ENCODE measurements around the gene TFDP1.

Gene TFDP1

GRCh38 chr13:113670541-113670940 is 86.0 kb downstream of the TFDP1 start:
- H3K36me3 ChIP-seq (ENCODE audit: insufficient read depth) = no peaks in the 10 kb centered on the region
- no peak overlapping the region for H3K27ac ChIP-seq

GRCh38 chr13:113671066-113672001 is 86.8 kb downstream of the TFDP1 start:
- H3K4me3 ChIP-seq (IDR thresholded peaks at IDR 0.05; ENCODE audit: insufficient read depth, low read depth, low read length) = no peak overlapping the region
- no peak overlapping the region for H3K4me2 ChIP-seq
- no peaks in the 10 kb centered on the region for H3K36me3 ChIP-seq (ENCODE audit: insufficient read depth)
- no peaks in the 10 kb centered on the region for H3K79me2 ChIP-seq (ENCODE audit: insufficient read depth, low read depth)
- H3K27me3 ChIP-seq (ENCODE audit: insufficient read depth, low read depth) = no peaks in the 10 kb centered on the region
- H3K27ac ChIP-seq = no peak overlapping the region
- H3K4me1 ChIP-seq (ENCODE audit: low read depth, poor library complexity, severe bottlenecking) = no peaks in the 10 kb centered on the region
- TF ChIP-seq CTCF (conservative IDR thresholded peaks at IDR 0.05; ENCODE audit: low read depth, low read length) = no peak
- no peak overlapping the region for H2AFZ ChIP-seq (ENCODE audit: low read depth)
- no peaks in the 10 kb centered on the region for H4K20me1 ChIP-seq (ENCODE audit: insufficient read depth)
- no peak overlapping the region for H3K9ac ChIP-seq

More at GRCh38 chr13:113670541-113670940, 86.0 kb downstream of the TFDP1 start:
- Histone ChIP-seq H3K79me2 (ENCODE audit: insufficient read depth, low read depth) (no peaks in the 10 kb centered on the region), H4K20me1 (ENCODE audit: insufficient read depth) (no peaks in the 10 kb centered on the region), H3K9ac (no peak overlapping the region), H3K4me3 (IDR thresholded peaks at IDR 0.05; ENCODE audit: insufficient read depth, low read depth, low read length) (no peak overlapping the region), H3K4me2 (no peak overlapping the region), H2AFZ (ENCODE audit: low read depth) (no peak overlapping the region), H3K27me3 (ENCODE audit: insufficient read depth, low read depth) (no peaks in the 10 kb centered on the region), H3K4me1 (ENCODE audit: low read depth, poor library complexity, severe bottlenecking) (no peaks in the 10 kb centered on the region)
- TF ChIP-seq CTCF (conservative IDR thresholded peaks at IDR 0.05; ENCODE audit: low read depth, low read length) = no peak

- Histone ChIP-seq H3K4me3 (IDR thresholded peaks at IDR 0.05; ENCODE audit: insufficient read depth, low read depth, low read length) (no peak overlapping the region), H3K27ac (no peak overlapping the region), H3K27me3 (ENCODE audit: insufficient read depth, low read depth) (no peaks in the 10 kb centered on the region), H3K36me3 (ENCODE audit: insufficient read depth) (no peaks in the 10 kb centered on the region), H2AFZ (ENCODE audit: low read depth) (no peak overlapping the region), H4K20me1 (ENCODE audit: insufficient read depth) (no peaks in the 10 kb centered on the region), H3K79me2 (ENCODE audit: insufficient read depth, low read depth) (no peaks in the 10 kb centered on the region), H3K9ac (no peak overlapping the region), H3K4me2 (no peak overlapping the region), H3K4me1 (ENCODE audit: low read depth, poor library complexity, severe bottlenecking) (no peaks in the 10 kb centered on the region)
- no peak for TF ChIP-seq CTCF (conservative IDR thresholded peaks at IDR 0.05; ENCODE audit: low read depth, low read length)
These were observed 87.6 kb downstream of the TFDP1 start for GRCh38 chr13:113672002-113672651.

Measured in KMS-11 (cell line).